GM12872 (cell line): ENCODE results near the gene SIRT3.

Source experiments
- CTCF ChIP-seq: IDR thresholded peaks from 3 replicates; pipeline ENCODE4 v1.5.1; 2011; ENCODE audit warnings: low read depth, mild to moderate bottlenecking, low read length, moderate library complexity; ENCODE audit not compliant: insufficient read depth

The SIRT3 gene

GRCh38 chr11:267491-267994 lies 31.4 kb upstream of the SIRT3 start:
- no peak for TF ChIP-seq CTCF

GRCh38 chr11:266676-267439 lies 30.7 kb upstream of the SIRT3 start:
- no peak for TF ChIP-seq CTCF

GRCh38 chr11:261624-262023 lies 25.5 kb upstream of the SIRT3 start:
- no peak for TF ChIP-seq CTCF

GRCh38 chr11:259413-259812 lies 23.3 kb upstream of the SIRT3 start:
- TF ChIP-seq CTCF, result no peak

GRCh38 chr11:257766-258493 lies 21.8 kb upstream of the SIRT3 start:
- peak; percentile 56 for TF ChIP-seq CTCF

GRCh38 chr11:256952-257737 lies 21.0 kb upstream of the SIRT3 start:
- TF ChIP-seq CTCF, result no peak

- no peak for TF ChIP-seq CTCF
Observed at GRCh38 chr11:255816-256215, 19.7 kb upstream of the SIRT3 start.
